GM12878 (cell line): ENCODE results near the gene PET117. TPM values are rescaled to one million over a fixed set of nuclear protein-coding genes. Genes with fewer than 3 reads are reported as not detected.

Experiments
- ATAC-seq: fragments of 200-7000 bp; cut with Tn5 transposase; 3 replicates; pipeline ENCODE4 v1.9.1; 2020; ENCODE audit warnings: mild to moderate bottlenecking, moderate library complexity
- BruUV-seq: library from RNA; stranded (reverse); fragments of 400-500 nt; replicated peaks from 2 replicates; lab custom pipeline; 2021; lab: Mats Ljungman, UMichigan
- CTCF ChIA-PET: fragments of 300-600 bp; sonication (Branson Sonifier 250); formaldehyde crosslinking; extraction: SDS; loops from one replicate; lab custom pipeline; 2021; ENCODE audit warnings: inconsistent platforms; lab: Yijun Ruan, JAX
- POLR2A ChIA-PET: fragments of 350-600 bp; formaldehyde crosslinking; extraction: SDS; loops from one replicate; lab custom pipeline; 2021; ENCODE audit warnings: inconsistent platforms; lab: Charles Lee
- RAD21 ChIA-PET: fragments of 300-600 bp; sonication (Branson Sonifier 250); formaldehyde crosslinking; loops from one replicate; lab custom pipeline; 2023; ENCODE audit warnings: antibody characterized with exemption; ENCODE audit not compliant: unreplicated experiment; lab: Charles Lee
- SMC1A ChIA-PET: fragments of 300-600 bp; sonication (Branson Sonifier 250); formaldehyde crosslinking; loops from one replicate; lab custom pipeline; 2023; ENCODE audit not compliant: unreplicated experiment, uncharacterized antibody; lab: Charles Lee
- DNase-seq: peaks from one replicate; pipeline ENCODE4 v3.0.0-alpha.2; 2011; ENCODE audit warnings: low read depth, low spot score
- FAIRE-seq: peaks from 3 replicates; lab custom pipeline; 2011; peaks lifted over from hg19 to GRCh38; lab: Jason Lieb, UNC
- H2AFZ ChIP-seq: 2 replicates; pipeline ENCODE4 v1.6.0; 2011; ENCODE audit warnings: low read depth, low read length, control low read depth; ENCODE audit not compliant: control insufficient read depth
- H3K27ac ChIP-seq: 2 replicates; pipeline ENCODE4 v1.5.1; 2011; ENCODE audit warnings: control low read depth; ENCODE audit not compliant: control insufficient read depth, insufficient read depth
- H3K27me3 ChIP-seq, 2 experiments: replicated peaks in 1 of 2; 2 replicates each; pipeline versions ENCODE4 v1.6.0 to v1.6.1; 2011; ENCODE audit warnings: low read length in 1 of 2; ENCODE audit not compliant: control insufficient read depth in 2 of 2, insufficient read depth in 2 of 2
- H3K36me3 ChIP-seq, 2 experiments: 2 replicates each; pipeline ENCODE4 v1.5.1; 2011; ENCODE audit warnings: low read length in 1 of 2; ENCODE audit not compliant: control insufficient read depth in 2 of 2, insufficient read depth in 2 of 2
- H3K4me1 ChIP-seq: 2 replicates; pipeline ENCODE4 v1.6.1; 2011; ENCODE audit warnings: mild to moderate bottlenecking, low read length, moderate library complexity, mixed read lengths; ENCODE audit not compliant: control insufficient read depth, insufficient read depth
- H3K4me2 ChIP-seq: 2 replicates; pipeline ENCODE4 v1.6.0; 2011; ENCODE audit warnings: control low read depth; ENCODE audit not compliant: control insufficient read depth, insufficient read depth
- H3K4me3 ChIP-seq: fragments of 200-600 bp; sonication (generic); 2 replicates; pipeline ENCODE4 v1.5.1; 2016
- H3K79me2 ChIP-seq: 2 replicates; pipeline ENCODE4 v1.6.0; 2011; ENCODE audit warnings: low read length; ENCODE audit not compliant: control insufficient read depth, insufficient read depth
- H3K9ac ChIP-seq: 2 replicates; pipeline ENCODE4 v1.8.0; 2011; ENCODE audit warnings: low read length, control low read depth, mixed read lengths; ENCODE audit not compliant: control insufficient read depth, insufficient read depth
- H3K9me3 ChIP-seq: replicated peaks from 3 replicates; pipeline ENCODE4 v1.5.1; 2011; ENCODE audit warnings: mild to moderate bottlenecking, low read length; ENCODE audit not compliant: control insufficient read depth, insufficient read depth
- H4K20me1 ChIP-seq: 2 replicates; pipeline ENCODE4 v1.6.0; 2011; ENCODE audit not compliant: control insufficient read depth, insufficient read depth
- CBFB ChIP-seq: IDR thresholded peaks from 2 replicates; pipeline ENCODE4 v1.6.1; 2016; ENCODE audit warnings: antibody characterized with exemption, low read depth
- CBX5 ChIP-seq: sonication (generic); IDR thresholded peaks from 2 replicates; pipeline ENCODE4 v1.6.1; 2016; ENCODE audit warnings: low read depth, moderate library complexity, mild to moderate bottlenecking, inconsistent platforms
- ETV6 ChIP-seq, 2 experiments: fragments of 450-650 bp in 1 of 2; IDR thresholded peaks in 1 of 2; conservative IDR thresholded peaks in 1 of 2; 2 replicates each; pipeline ENCODE4 v1.6.1; 2014; ENCODE audit warnings: antibody characterized with exemption in 1 of 2, borderline replicate concordance in 1 of 2, low read depth in 1 of 2, mild to moderate bottlenecking in 1 of 2, moderate library complexity in 1 of 2
- FOXM1 ChIP-seq: IDR thresholded peaks from 2 replicates; pipeline ENCODE4 v1.6.1; 2012; ENCODE audit warnings: low read depth, mild to moderate bottlenecking, inconsistent platforms, low read length, moderate library complexity
- KAT2A ChIP-seq: conservative IDR thresholded peaks from 2 replicates; pipeline ENCODE4 v1.6.1; 2011; ENCODE audit warnings: low read depth, low read length; ENCODE audit not compliant: control insufficient read depth
- NFYB ChIP-seq: IDR thresholded peaks from 2 replicates; pipeline ENCODE4 v1.6.1; 2011; ENCODE audit warnings: low read depth, mild to moderate bottlenecking, low read length, improper control_type of control experiment, moderate library complexity; ENCODE audit not compliant: insufficient read depth
- PAX8 ChIP-seq: fragments of 450-650 bp; IDR thresholded peaks from 2 replicates; pipeline ENCODE4 v1.6.1; 2017; ENCODE audit warnings: mild to moderate bottlenecking, moderate library complexity
- PML ChIP-seq: IDR thresholded peaks from 2 replicates; pipeline ENCODE4 v1.6.1; 2012; ENCODE audit warnings: low read length, inconsistent platforms
- TCF3 ChIP-seq: IDR thresholded peaks from 2 replicates; pipeline ENCODE4 v1.6.1; 2012; ENCODE audit warnings: low read depth, mild to moderate bottlenecking, low read length, borderline replicate concordance; ENCODE audit not compliant: insufficient read depth
- ZZZ3 ChIP-seq: IDR thresholded peaks from 2 replicates; pipeline ENCODE4 v1.6.1; 2011; ENCODE audit warnings: low read depth; ENCODE audit not compliant: control insufficient read depth, insufficient read length
- WGBS: methylation state at CpG from one replicate; pipeline ENCODE4 v1.1.6; 2016; ENCODE audit warnings: low lambda C conversion rate; ENCODE audit not compliant: insufficient replicate concordance, insufficient coverage; ENCODE audit errors: missing lambda C conversion rate; 5-methylcytosine and 5-hydroxymethylcytosine counted together
- in situ Hi-C: fragments of 300-500 bp; cut with MboI; formaldehyde crosslinking; loops from 9 replicates; pipeline ENCODE4 v1.14.3; 2018; ENCODE audit warnings: mixed read lengths
- intact Hi-C: fragments of 100-400 bp; cut with micrococcal nuclease; formaldehyde crosslinking; loops from one replicate; pipeline ENCODE4 v1.14.2; 2022; ENCODE audit not compliant: unreplicated experiment
- polyA plus RNA-seq, 11 experiments: library from polyadenylated mRNA; depleted of rRNA in 4 of 11; unstranded in 6 of 11; stranded (reverse) in 5 of 11; fragments of >200 nt; fragmentation: Nextera tagmentation in 4 of 11; fragmentation: Illumina TruSeq in 1 of 11; extraction: Ambion mirVana in 4 of 11; extraction: Trizol in 1 of 11; gene quantifications; 1 replicate in 1 of 11; 2 replicates in 10 of 11; pipeline versions ENCODE4 v1.2.1 to v1.2.3, GENCODE V29; 2011 to 2016; ENCODE audit warnings: inconsistent platforms in 2 of 11, missing spikeins in 2 of 11, low read depth in 1 of 11
- total RNA-seq, 4 experiments: library from RNA; depleted of rRNA in 3 of 4; stranded (reverse); fragments of >200 nt in 3 of 4; fragmentation: Illumina TruSeq in 1 of 4; extraction: Trizol in 1 of 4; gene quantifications; 2 replicates each; pipeline versions ENCODE4 v1.2.1 to v1.2.3, GENCODE V29; 2013 to 2021
- TF ChIP-seq, protein P1 (sequence below): fragments of 450-650 bp; IDR thresholded peaks from 2 replicates; pipeline ENCODE4 v1.6.1; 2018; ENCODE audit warnings: borderline replicate concordance, mild to moderate bottlenecking; ENCODE audit not compliant: partially characterized antibody
- TF ChIP-seq, protein P2 (sequence below): IDR thresholded peaks from 2 replicates; pipeline ENCODE4 v1.6.1; 2011; ENCODE audit warnings: low read depth, low read length, improper control_type of control experiment, borderline replicate concordance

PET117 gene
- total and polyA plus RNA-seq, 10 of the 15 experiments (the other 5 are each of a cell fraction or from before 2014, with no cell fraction given), result 6.0 to 20.6 (median 11.8) TPM

DNA sequence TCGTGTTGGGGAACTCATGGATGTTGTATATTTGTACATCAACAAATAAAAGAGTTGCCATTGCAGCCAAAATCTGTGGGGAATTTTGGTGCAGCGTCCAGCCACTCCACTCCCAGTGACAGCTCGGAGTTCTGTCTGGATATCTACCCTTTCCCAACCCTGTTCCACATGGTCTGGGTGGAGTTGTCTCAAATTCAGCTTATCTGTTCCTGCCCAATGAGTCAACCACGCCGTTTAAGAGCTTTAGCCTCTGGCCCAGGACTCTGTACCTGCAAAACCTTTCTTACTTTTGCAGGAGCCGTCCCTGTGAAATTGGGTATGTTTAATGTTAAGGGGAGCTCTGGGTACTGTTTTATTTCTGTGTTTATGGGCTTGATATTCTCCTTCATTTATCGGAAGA is 46.0 kb upstream of the PET117 start:
- ChIA-PET SMC1A (no interaction called here), RAD21 (no interaction called here), CTCF (no interaction called here), POLR2A (interaction anchor here (0.6 kb wide), 1 partner anchor 43 kb away, joined by 3 read pairs; no protein-coding TSS in a partner anchor)
- Histone ChIP-seq H3K9me3 (no peaks in the 10 kb centered on the region), H3K27ac (no peak overlapping the region), H4K20me1 (no peaks in the 10 kb centered on the region), H3K4me3 (no peak overlapping the region), H2AFZ (no peak overlapping the region), H3K79me2 (no peaks in the 10 kb centered on the region), H3K4me2 (no peak overlapping the region), H3K4me1 (no peaks in the 10 kb centered on the region), H3K9ac (no peak overlapping the region), H3K27me3 (no peaks in the 10 kb centered on the region; a peak in 1 of 4 replicates), H3K36me3 (no peaks in the 10 kb centered on the region)
- BruUV-seq, result no TSS peak
- TF ChIP-seq NFYB, result no peak
- TF ChIP-seq, protein P1, sequence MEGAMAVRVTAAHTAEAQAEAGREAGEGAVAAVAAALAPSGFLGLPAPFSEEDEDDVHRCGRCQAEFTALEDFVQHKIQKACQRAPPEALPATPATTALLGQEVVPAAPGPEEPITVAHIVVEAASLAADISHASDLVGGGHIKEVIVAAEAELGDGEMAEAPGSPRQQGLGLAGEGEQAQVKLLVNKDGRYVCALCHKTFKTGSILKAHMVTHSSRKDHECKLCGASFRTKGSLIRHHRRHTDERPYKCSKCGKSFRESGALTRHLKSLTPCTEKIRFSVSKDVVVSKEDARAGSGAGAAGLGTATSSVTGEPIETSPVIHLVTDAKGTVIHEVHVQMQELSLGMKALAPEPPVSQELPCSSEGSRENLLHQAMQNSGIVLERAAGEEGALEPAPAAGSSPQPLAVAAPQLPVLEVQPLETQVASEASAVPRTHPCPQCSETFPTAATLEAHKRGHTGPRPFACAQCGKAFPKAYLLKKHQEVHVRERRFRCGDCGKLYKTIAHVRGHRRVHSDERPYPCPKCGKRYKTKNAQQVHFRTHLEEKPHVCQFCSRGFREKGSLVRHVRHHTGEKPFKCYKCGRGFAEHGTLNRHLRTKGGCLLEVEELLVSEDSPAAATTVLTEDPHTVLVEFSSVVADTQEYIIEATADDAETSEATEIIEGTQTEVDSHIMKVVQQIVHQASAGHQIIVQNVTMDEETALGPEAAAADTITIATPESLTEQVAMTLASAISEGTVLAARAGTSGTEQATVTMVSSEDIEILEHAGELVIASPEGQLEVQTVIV, result no peak
- TF ChIP-seq PAX8, result no peak
- TF ChIP-seq PML, result no peak
- FAIRE-seq (no peak), DNase-seq (no peak), ATAC-seq (no peak)
- in situ Hi-C loops (no loop called here), intact Hi-C loops (no loop called here)
- 21% methylated on average over 7 of the region's 7 CpGs for WGBS

DNA sequence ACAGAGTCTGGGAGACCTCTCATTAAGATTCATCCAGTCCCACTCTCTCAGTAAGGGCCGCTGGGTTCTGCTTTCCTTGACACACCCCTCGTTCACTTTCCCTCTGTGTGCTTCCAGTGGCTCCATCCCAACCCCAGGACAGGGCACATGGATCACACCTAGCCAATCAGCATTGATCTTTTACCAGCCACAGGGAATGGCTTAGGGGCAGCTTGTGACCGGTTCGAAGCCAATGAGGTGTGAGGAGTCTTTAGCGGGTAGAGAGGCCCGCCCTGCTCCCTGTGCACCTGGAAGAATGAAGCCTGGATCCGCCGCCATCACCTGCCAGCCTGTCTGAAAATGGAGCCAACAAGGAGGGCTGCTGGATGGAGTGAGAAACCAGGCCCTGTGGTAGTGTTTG is 44.8 kb upstream of the PET117 start:
- in situ Hi-C loops (no loop called here), intact Hi-C loops (no loop called here)
- no TSS peak for BruUV-seq
- H3K9ac ChIP-seq, result no peak overlapping the region
- H3K4me1 ChIP-seq, result no peaks in the 10 kb centered on the region
- H3K4me2 ChIP-seq, result no peak overlapping the region
- H4K20me1 ChIP-seq, result no peaks in the 10 kb centered on the region
- no peak overlapping the region for H2AFZ ChIP-seq
- no peak for ATAC-seq
- no peaks in the 10 kb centered on the region for H3K9me3 ChIP-seq
- no peak for DNase-seq
- no peaks in the 10 kb centered on the region for H3K79me2 ChIP-seq
- no peak overlapping the region for H3K27ac ChIP-seq
- RAD21 ChIA-PET, result no interaction called here
- no peak overlapping the region for H3K4me3 ChIP-seq
- CTCF ChIA-PET, result no interaction called here
- no peaks in the 10 kb centered on the region; a peak in 1 of 4 replicates for H3K27me3 ChIP-seq
- 50% methylated on average over 8 of the region's 8 CpGs for WGBS
- FAIRE-seq, result no peak
- H3K36me3 ChIP-seq, result no peaks in the 10 kb centered on the region
- POLR2A ChIA-PET, result no interaction called here
- SMC1A ChIA-PET, result no interaction called here
- TF ChIP-seq KAT2A, result no peak
- no peak for TF ChIP-seq ZZZ3
- no peak for TF ChIP-seq FOXM1
- no peak for TF ChIP-seq CBFB
- TF ChIP-seq, protein P2, sequence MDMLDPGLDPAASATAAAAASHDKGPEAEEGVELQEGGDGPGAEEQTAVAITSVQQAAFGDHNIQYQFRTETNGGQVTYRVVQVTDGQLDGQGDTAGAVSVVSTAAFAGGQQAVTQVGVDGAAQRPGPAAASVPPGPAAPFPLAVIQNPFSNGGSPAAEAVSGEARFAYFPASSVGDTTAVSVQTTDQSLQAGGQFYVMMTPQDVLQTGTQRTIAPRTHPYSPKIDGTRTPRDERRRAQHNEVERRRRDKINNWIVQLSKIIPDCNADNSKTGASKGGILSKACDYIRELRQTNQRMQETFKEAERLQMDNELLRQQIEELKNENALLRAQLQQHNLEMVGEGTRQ, result no peak
- TF ChIP-seq CBX5, result no peak
- TF ChIP-seq TCF3, result no peak
- TF ChIP-seq ETV6 (conservative IDR thresholded peaks at IDR 0.05 in 1 of 2, IDR thresholded peaks at IDR 0.05 in 1 of 2; ENCODE audit: borderline replicate concordance in 1 of 2, low read depth in 1 of 2), result no peak
